ENCODE measurements around the gene MMEL1.

Gene MMEL1

GRCh38 chr1:2590233-2591141 is 42.3 kb downstream of the MMEL1 start:
- no peak for DNase-seq (ENCODE audit: low read depth)

- no peak for DNase-seq (ENCODE audit: low read depth)
These were observed 43.2 kb downstream of the MMEL1 start for GRCh38 chr1:2589431-2590232.

GRCh38 chr1:2588661-2589430 is 44.0 kb downstream of the MMEL1 start:
- no peak for DNase-seq (ENCODE audit: low read depth)

- DNase-seq (ENCODE audit: low read depth), result no peak
These were observed 44.8 kb downstream of the MMEL1 start for GRCh38 chr1:2587860-2588571.

- peak; percentile 17 for DNase-seq (ENCODE audit: low read depth)
These were observed 45.6 kb downstream of the MMEL1 start for GRCh38 chr1:2587071-2587859.

GRCh38 chr1:2586154-2587070 is 46.4 kb downstream of the MMEL1 start, which contains the start of gene PRXL2B:
Gene PRXL2B (plus strand): TSS chr1:2586777. CDS start chr1:2586886, 109 bp downstream.
- DNase-seq (ENCODE audit: low read depth), result peak; percentile 97

- DNase-seq (ENCODE audit: low read depth), result peak; percentile 53
These were observed 47.3 kb downstream of the MMEL1 start for GRCh38 chr1:2585318-2586092.

- no peak for DNase-seq (ENCODE audit: low read depth)
These were observed 48.0 kb downstream of the MMEL1 start for GRCh38 chr1:2584686-2585317.

- DNase-seq (ENCODE audit: low read depth), result no peak
These were observed 48.9 kb downstream of the MMEL1 start for GRCh38 chr1:2583871-2584351.

- DNase-seq (ENCODE audit: low read depth), result no peak
These were observed 49.5 kb downstream of the MMEL1 start for GRCh38 chr1:2583331-2583791.

GRCh38 chr1:2582391-2582790 is 50.4 kb downstream of the MMEL1 start:
- no peak for DNase-seq (ENCODE audit: low read depth)

GRCh38 chr1:2580691-2581090 is 52.1 kb downstream of the MMEL1 start:
- DNase-seq (ENCODE audit: low read depth), result no peak

GRCh38 chr1:2578758-2579118 is 54.1 kb downstream of the MMEL1 start:
- no peak for DNase-seq (ENCODE audit: low read depth)

- peak; percentile 29 for DNase-seq (ENCODE audit: low read depth)
These were observed 55.2 kb downstream of the MMEL1 start for GRCh38 chr1:2577565-2578075.

GRCh38 chr1:2575801-2576663 is 56.8 kb downstream of the MMEL1 start:
- DNase-seq (ENCODE audit: low read depth), result no peak

- no peak for DNase-seq (ENCODE audit: low read depth)
These were observed 58.5 kb downstream of the MMEL1 start for GRCh38 chr1:2574350-2574749.
